ENCODE measurements around the gene EML1.

Gene EML1

DNA sequence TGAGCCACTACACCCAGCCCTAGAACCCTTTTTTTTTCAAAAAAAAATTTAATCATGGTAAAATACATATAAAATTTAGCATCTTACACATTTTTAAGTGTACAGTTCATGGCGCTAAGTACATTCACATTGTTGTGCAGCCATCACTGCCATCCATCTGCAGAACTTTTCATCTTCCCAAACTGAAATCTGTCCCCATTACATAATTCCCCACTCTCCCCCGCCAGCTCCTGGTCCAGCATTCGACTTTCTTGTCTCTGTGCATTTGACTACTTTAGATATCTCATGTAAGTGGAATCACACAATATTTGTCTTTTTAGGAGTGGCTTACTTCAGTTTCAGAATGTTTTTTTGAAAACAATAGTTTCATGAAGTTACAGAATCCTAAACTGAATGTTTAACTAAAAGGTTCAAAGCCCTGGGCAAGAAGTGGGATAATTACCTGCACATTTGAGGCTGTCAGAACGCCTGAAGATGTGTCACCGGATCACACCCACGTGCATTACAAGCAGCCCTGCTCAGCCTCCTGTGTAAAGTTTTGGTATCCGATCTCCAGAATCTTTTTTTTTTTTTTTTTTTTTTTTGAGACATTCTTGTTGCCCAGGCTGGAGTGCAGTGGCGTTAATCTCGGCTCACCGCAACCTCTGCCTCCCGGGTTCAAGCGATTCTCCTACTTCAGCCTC lies 12.7 kb downstream of the EML1 start:
- DNase-seq (ENCODE audit: low read depth): no peak

DNA sequence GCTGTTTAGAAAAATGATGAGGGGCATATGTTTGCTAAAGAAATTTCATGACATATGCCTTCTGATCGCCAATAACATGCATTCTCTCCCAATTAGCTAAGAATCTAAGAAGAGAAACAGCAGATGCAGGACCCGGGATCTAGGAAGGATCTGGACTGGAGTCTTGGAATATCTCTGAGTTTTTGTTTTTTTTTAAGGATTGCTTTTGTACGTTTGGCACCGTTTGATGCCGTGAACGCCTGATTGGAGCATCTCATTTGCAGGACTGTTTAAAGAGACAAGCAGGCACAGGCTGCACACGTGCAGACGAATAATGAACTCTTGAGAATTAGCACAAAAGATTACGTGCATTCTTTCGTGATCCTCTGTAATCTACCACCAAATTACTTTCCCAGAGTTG lies 13.6 kb downstream of the EML1 start:
- no peak for DNase-seq (ENCODE audit: low read depth)

DNA sequence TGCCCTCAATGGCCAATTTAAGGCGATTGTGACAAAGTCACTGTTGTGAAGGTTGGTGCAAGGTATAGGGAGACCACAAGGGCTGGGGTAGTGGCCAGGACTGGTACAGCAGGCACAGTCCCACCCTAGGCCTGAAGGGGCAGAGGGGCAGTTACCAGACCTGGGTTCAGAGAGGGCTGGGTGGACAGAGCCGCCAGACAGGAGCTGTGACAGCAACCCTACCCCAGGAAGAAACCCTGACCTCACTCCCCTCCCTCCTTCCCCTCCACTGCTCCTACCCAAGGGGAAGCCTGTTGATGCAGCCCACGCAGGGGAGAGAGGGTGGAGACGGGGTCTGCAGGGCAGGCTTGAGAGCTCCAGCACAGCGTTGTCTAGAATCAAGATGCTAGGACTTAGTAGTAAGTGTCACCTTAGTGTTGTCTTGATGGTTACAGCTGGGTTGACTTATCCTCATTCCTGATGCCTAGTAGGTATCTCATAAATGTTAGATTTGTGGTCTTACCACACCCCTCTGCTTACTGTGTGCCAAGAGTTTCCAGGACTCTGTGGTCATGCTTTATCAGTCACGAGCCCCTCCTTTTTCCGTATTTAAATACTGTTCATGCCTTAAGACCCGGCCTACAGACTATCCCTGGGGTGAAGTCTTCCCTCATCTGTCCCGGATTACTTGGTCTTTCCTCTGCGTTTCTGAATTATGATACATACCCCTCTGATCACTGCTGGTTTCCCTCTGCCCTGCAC lies 14.4 kb downstream of the EML1 start:
- no peak for DNase-seq (ENCODE audit: low read depth)

GRCh38 chr14:99808154-99808505 lies 14.9 kb downstream of the EML1 start:
- DNase-seq (ENCODE audit: low read depth): no peak

GRCh38 chr14:99808515-99808914 lies 15.3 kb downstream of the EML1 start:
- DNase-seq (ENCODE audit: low read depth): no peak

DNA sequence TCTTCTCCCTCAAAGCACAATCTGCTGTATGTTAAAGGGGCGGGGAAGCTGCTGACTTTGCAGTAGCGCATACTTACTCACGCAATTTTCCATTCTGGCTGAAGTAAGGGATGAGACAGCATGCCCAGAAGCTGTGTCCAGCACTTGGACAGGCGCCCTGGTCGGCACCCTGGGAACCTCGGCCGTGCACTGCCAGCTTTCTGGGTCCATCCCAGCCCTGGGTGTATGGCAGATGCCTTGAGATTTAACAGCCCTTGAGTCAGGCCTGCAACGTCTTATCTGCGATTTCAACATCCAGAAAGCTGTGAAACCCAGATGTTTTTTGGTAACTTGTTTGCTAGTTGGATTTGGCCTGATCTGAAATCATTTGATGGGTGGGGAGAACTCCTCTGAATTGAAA lies 16.1 kb downstream of the EML1 start:
- DNase-seq (ENCODE audit: low read depth): no peak

GRCh38 chr14:99809859-99810558 lies 16.8 kb downstream of the EML1 start:
- no peak for DNase-seq (ENCODE audit: low read depth)

GRCh38 chr14:99810559-99810874 lies 17.3 kb downstream of the EML1 start:
- DNase-seq (ENCODE audit: low read depth): no peak

DNA sequence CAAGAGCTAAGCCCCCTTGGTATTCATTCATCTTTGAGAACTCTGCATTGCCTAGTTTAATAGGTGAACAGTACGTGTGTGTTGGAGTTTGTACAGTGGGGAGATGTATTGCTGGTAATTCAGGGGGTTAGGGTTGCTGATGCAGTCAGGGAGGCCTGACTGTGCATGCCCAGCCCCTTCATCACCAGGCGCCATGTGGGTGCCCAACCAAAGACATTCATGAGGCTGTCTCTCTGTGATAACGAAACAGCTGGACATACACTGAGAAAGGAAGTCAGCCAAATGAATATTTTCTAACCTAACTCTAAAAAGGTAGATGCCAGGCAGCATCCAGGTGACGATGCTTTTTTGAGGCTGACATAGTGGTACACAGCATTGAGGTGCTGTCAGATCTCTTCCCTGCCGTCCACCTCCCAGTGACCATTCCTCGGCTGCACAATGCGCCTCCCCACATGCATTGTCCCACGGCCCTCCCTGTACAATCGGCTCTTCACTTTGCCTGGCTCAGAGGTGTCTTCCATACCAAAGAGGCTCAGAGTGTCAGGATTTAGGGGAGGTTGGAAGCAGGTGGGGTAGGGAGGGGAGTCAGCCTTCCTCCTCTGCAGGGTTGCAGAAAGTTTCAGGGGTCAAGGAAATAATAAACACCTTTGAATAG lies 19.0 kb downstream of the EML1 start:
- no peak for DNase-seq (ENCODE audit: low read depth)

DNA sequence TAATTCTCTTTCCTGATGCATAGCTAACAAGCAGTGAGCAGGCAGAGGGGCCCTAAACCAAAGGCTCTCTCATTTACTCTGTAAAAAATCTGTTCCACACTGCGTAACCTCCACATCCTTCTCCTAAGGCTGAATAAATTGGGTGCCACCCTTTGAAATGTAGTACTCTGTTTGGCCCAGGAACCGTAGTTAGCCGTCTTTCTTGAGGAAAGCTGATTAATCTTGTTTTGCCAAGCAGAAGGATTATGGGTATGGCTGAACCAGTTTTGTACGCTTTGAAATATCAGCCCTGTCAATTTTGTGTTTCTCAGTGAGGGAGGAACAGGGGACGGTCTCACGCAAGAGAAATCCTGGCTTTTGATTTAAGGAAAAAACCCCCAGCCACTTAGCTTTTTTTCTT lies 19.7 kb downstream of the EML1 start:
- no peak for DNase-seq (ENCODE audit: low read depth)

DNA sequence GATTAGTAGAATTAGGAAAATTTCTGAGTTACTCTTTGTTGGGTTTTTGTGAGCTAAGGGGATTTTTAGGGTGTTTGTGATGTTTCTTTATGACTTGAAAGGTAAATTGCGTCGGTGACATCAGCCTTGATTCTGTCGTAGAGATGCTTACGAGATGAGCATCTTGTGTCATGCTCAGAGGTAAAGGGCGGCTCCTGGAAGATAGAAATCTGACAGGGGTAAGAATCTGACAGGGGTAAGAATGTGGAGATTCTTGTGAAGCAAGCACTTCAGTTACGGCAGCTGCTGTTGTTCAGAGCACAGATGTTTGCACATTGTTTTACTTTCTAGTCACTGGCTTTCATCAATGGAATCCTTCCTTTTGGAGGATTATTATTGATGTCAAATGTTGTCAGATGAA lies 22.5 kb downstream of the EML1 start:
- no peak for DNase-seq (ENCODE audit: low read depth)

DNA sequence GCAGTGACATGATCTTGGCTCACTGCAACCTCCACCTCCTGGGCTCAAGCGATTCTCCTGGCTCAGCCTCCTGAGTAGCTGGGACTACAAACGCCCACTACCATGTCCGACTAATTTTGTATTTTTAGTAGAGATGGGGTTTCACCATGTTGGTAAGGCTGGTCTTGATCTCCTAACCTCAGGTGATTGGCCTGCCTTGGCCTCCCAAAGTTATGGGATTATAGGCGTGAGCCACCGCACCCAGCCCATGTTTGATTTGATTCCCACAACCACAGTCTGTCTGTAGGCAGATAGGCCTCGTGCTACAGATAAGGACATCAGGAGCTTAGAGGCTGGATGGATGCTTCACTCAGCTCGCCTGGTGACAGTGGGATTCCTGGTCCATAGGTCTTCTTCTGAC lies 23.0 kb downstream of the EML1 start:
- no peak for DNase-seq (ENCODE audit: low read depth)

- no peak for DNase-seq (ENCODE audit: low read depth)
Measured at GRCh38 chr14:99816642-99817041, 23.4 kb downstream of the EML1 start.

DNA sequence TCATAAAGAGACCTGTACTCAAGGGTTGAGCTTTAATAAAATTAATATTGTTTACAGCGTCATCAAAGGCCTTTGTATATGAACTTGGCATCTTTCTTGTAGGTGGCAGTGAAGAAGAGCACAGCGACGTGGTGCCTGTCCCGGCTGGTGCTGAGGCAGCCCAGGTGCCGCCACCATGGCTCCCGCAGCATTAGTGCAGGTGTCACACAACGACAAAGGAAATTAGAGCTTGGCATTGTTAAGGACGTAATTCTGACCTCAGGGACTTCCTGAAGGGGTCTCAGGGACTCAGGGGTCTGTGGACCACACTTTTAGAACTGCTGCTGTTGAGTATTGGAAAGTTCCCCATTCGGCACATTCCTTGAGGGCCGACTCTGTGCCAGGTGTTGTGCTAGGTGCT lies 24.1 kb downstream of the EML1 start:
- DNase-seq (ENCODE audit: low read depth): no peak

- DNase-seq (ENCODE audit: low read depth): no peak
Measured at GRCh38 chr14:99818503-99819036, 25.4 kb downstream of the EML1 start.

GRCh38 chr14:99819514-99819913 lies 26.3 kb downstream of the EML1 start:
- DNase-seq (ENCODE audit: low read depth): no peak

GRCh38 chr14:99820702-99821331 lies 27.6 kb downstream of the EML1 start:
- no peak for DNase-seq (ENCODE audit: low read depth)

GRCh38 chr14:99821519-99822508 lies 28.6 kb downstream of the EML1 start:
- DNase-seq (ENCODE audit: low read depth): peak; percentile 58

- DNase-seq (ENCODE audit: low read depth): no peak
Measured at GRCh38 chr14:99822800-99823455, 29.7 kb downstream of the EML1 start.

DNA sequence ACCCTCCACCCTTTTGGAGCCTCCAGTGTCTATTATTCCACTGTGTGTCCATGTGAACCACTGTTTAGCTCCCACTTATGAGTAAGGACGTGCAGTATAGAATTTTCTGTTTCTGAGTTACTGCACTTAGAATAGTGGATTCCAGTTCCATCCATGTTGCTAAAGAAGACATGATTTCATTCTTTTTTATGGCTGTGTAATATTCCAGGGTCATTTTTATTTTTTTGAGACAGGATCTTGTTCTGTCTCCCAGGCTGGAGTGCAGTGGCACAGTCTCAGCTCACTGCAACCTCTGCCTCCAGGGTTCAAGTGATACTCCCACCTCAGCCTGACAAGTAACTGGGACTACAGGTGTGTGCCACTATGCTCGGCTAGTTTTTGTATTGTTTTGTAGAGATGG lies 31.6 kb downstream of the EML1 start:
- DNase-seq (ENCODE audit: low read depth): no peak
